ENCODE results near the gene SRP19.
A peak's percentile ranks its signal among the peaks of the same experiment; 100 is the strongest.
"Not testable (repeated sequence)": the region's sequence is repeated elsewhere in the genome, so short reads cannot be mapped to it uniquely, and the experiment has no call there.

SRP19 gene

GRCh38 chr5:112860929-112861637 lies at the start of gene SRP19:
Gene SRP19, plus strand, starts transcription at chr5:112861287. Its CDS starts 90 bp downstream, at chr5:112861377.
- intact Hi-C loops (cut with DNase I): loop anchor here (2.0 kb wide), 1 partner anchor 60 kb away; no protein-coding TSS in a partner anchor
- DNase-seq: peak; percentile 91 to 98 (median 96)

GRCh38 chr5:112812549-112812948 lies 48.5 kb upstream of the SRP19 start:
- DNase-seq: no peak
- intact Hi-C loops (cut with DNase I): no loop called here

- DNase-seq: no peak
- intact Hi-C loops (cut with DNase I): no loop called here
Observed at GRCh38 chr5:112820246-112820645, 40.8 kb upstream of the SRP19 start.

GRCh38 chr5:112822456-112822855 lies 38.6 kb upstream of the SRP19 start:
- DNase-seq: no peak
- intact Hi-C loops (cut with DNase I): no loop called here

GRCh38 chr5:112823181-112823580 lies 37.9 kb upstream of the SRP19 start:
- intact Hi-C loops (cut with DNase I): no loop called here
- no peak for DNase-seq

- DNase-seq: no peak
- intact Hi-C loops (cut with DNase I): no loop called here
Observed at GRCh38 chr5:112823656-112824055, 37.4 kb upstream of the SRP19 start.

GRCh38 chr5:112824197-112824596 lies 36.9 kb upstream of the SRP19 start:
- DNase-seq: no peak
- intact Hi-C loops (cut with DNase I): no loop called here

- intact Hi-C loops (cut with DNase I): no loop called here
- DNase-seq: no peak
Observed at GRCh38 chr5:112830378-112830777, 30.7 kb upstream of the SRP19 start.

GRCh38 chr5:112833971-112834370 lies 27.1 kb upstream of the SRP19 start:
- intact Hi-C loops (cut with DNase I): no loop called here
- DNase-seq: no peak

- intact Hi-C loops (cut with DNase I): no loop called here
- no peak for DNase-seq
Observed at GRCh38 chr5:112844489-112844888, 16.6 kb upstream of the SRP19 start.

GRCh38 chr5:112846556-112846955 lies 14.5 kb upstream of the SRP19 start:
- intact Hi-C loops (cut with DNase I): no loop called here
- DNase-seq: no peak

- no peak for DNase-seq
- intact Hi-C loops (cut with DNase I): no loop called here
Observed at GRCh38 chr5:112847306-112847705, 13.8 kb upstream of the SRP19 start.

GRCh38 chr5:112848116-112848811 lies 12.8 kb upstream of the SRP19 start:
- intact Hi-C loops (cut with DNase I): no loop called here
- peak in 8 of 42 donors; percentile 6 to 43 (median 19) for DNase-seq

GRCh38 chr5:112849912-112850311 lies 11.2 kb upstream of the SRP19 start:
- intact Hi-C loops (cut with DNase I): no loop called here
- no peak for DNase-seq

- DNase-seq: no peak
- intact Hi-C loops (cut with DNase I): no loop called here
Observed at GRCh38 chr5:112854651-112855050, 6.4 kb upstream of the SRP19 start.

- intact Hi-C loops (cut with DNase I): no loop called here
- DNase-seq: no peak
Observed at GRCh38 chr5:112857866-112858265, 3.2 kb upstream of the SRP19 start.

GRCh38 chr5:112860571-112860928 lies 537 bp upstream of the SRP19 start:
- intact Hi-C loops (cut with DNase I): loop anchor here (2.0 kb wide), 1 partner anchor 60 kb away; no protein-coding TSS in a partner anchor
- not testable (repeated sequence) for DNase-seq

- DNase-seq: no peak
- intact Hi-C loops (cut with DNase I): loop anchor here (2.0 kb wide), 1 partner anchor 59 kb away; no protein-coding TSS in a partner anchor
Observed at GRCh38 chr5:112861638-112861985, 525 bp downstream of the SRP19 start.

- intact Hi-C loops (cut with DNase I): no loop called here
Observed at GRCh38 chr5:112862085-112862484, 998 bp downstream of the SRP19 start.

GRCh38 chr5:112863549-112863948 lies 2.5 kb downstream of the SRP19 start:
- peak in 8 of 42 donors; percentile 4 to 47 (median 20) for DNase-seq
- intact Hi-C loops (cut with DNase I): no loop called here

More at GRCh38 chr5:112862085-112862484, 998 bp downstream of the SRP19 start:
- no peak for DNase-seq

GRCh38 chr5:112865128-112865527 lies 4.0 kb downstream of the SRP19 start:
- DNase-seq: no peak
- intact Hi-C loops (cut with DNase I): no loop called here
